ENCODE results near the gene CNTF. TPM values are rescaled to one million over a fixed set of nuclear protein-coding genes. Genes with fewer than 3 reads are reported as not detected.

CNTF gene
- total and polyA plus RNA-seq, 8 donors, result 0.28 to 0.63 (median 0.46) TPM

- WGBS, 2 donors, result 21 to 54% methylated on average over 2 of the region's 2 CpGs
- Histone ChIP-seq H3K4me1 (peaks cover 0 to 6% (median 0%) of the 10 kb centered on the region in 3 donors), H3K4me3 (no peak overlapping the region), H3K27me3 (no peaks in the 10 kb centered on the region), H3K9me3 (no peaks in the 10 kb centered on the region), H3K36me3 (no peaks in the 10 kb centered on the region), H3K27ac (no peak overlapping the region)
- DNase-seq (peak in 1 of 6 donors; percentile 18), ATAC-seq (peak; percentile 52 to 86 (median 74)), FAIRE-seq (no peak)
- intact Hi-C loops (cut with DNase I), result no loop called here
- no peak for TF ChIP-seq CTCF (IDR thresholded peaks at IDR 0.05)
Observed at GRCh38 chr11:58659404-58659803, 36.9 kb downstream of the CNTF start.

DNA sequence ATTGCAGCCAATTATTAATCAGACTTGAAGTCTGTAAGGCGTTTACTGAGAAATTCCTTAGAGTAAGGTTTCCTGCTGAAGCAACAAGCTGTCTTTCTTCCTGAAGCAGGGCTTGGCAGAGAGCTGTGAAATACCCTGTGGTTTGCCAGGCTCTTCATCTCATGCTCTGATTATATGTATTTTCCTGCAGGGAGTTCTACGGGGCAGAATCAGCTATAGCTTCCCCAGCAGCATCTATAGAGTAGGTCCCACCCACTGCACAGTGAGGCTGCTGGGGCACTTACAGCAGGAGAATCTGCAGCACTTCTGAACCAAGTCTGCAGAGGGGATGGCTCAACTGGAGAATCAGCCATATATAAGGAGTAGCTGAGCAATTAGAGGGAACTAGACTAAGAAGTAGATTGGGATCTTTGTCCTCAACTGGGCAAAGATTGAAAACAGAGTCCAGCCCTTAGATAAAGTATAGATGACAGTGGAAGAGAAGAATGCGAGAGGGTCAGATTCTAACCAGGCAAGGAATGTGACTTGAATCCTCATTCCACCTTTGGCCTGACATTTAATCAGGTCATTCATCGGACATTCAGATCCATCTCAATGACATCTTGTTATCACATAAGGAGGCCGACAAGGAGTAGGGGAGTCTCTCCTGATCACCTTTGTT lies 37.6 kb downstream of the CNTF start:
- Histone ChIP-seq H3K4me1 (peaks cover 0 to 6% (median 0%) of the 10 kb centered on the region in 3 donors), H3K4me3 (no peak overlapping the region), H3K9me3 (no peaks in the 10 kb centered on the region), H3K36me3 (no peaks in the 10 kb centered on the region), H3K27ac (no peak overlapping the region), H3K27me3 (no peaks in the 10 kb centered on the region)
- FAIRE-seq, result no peak
- DNase-seq, result no peak
- 61 to 68% methylated on average over 5 of the region's 5 CpGs for WGBS, 2 donors
- ATAC-seq, result peak in 1 of 4 donors; percentile 19
- TF ChIP-seq CTCF (IDR thresholded peaks at IDR 0.05), result no peak
- intact Hi-C loops (cut with DNase I), result no loop called here

GRCh38 chr11:58671983-58672633 lies 49.6 kb downstream of the CNTF start:
- Histone ChIP-seq H3K4me3 (no peak overlapping the region), H3K27ac (peak overlapping the region in 2 of 4 donors; percentile 10 to 11), H3K27me3 (no peaks in the 10 kb centered on the region), H3K4me1 (peaks cover 0 to 14% (median 11%) of the 10 kb centered on the region in 3 donors), H3K9me3 (no peaks in the 10 kb centered on the region), H3K36me3 (no peaks in the 10 kb centered on the region)
- ATAC-seq, result peak in 3 of 4 donors; percentile 28 to 65 (median 38)
- intact Hi-C loops (cut with DNase I), result loop anchor here in 1 of 3 donors (10.0 kb wide), 1 partner anchor 97 kb away; the partner anchor contains the start of genes LPXN and ZFP91
- 31 to 37% methylated on average over 6 of the region's 6 CpGs for WGBS, 2 donors
- FAIRE-seq, result no peak
- no peak for TF ChIP-seq CTCF (IDR thresholded peaks at IDR 0.05)
- DNase-seq, result peak in 2 of 6 donors; percentile 34 to 46

- TF ChIP-seq CTCF (IDR thresholded peaks at IDR 0.05), result no peak
- Histone ChIP-seq H3K36me3 (no peaks in the 10 kb centered on the region), H3K4me1 (peaks cover 0 to 14% (median 11%) of the 10 kb centered on the region in 3 donors), H3K4me3 (peak overlapping the region in 2 of 4 donors; percentile 12 to 29), H3K9me3 (no peaks in the 10 kb centered on the region), H3K27ac (peak overlapping the region in 3 of 4 donors; percentile 9 to 63 (median 11)), H3K27me3 (no peaks in the 10 kb centered on the region)
- WGBS, 2 donors, result 39 to 46% methylated on average over 12 of the region's 12 CpGs
- ATAC-seq, result peak; percentile 87 to 93 (median 92)
- intact Hi-C loops (cut with DNase I), result loop anchor here in 1 of 3 donors (10.0 kb wide), 1 partner anchor 100 kb away; the partner anchor contains the start of genes LPXN and ZFP91
- FAIRE-seq, result no peak
- peak; percentile 62 to 78 (median 71) for DNase-seq
Observed at GRCh38 chr11:58674609-58675008, 52.1 kb downstream of the CNTF start.

Other genes with a start within 250 kb of the CNTF start
- not detected for gene OR5B3, start 215.8 kb upstream of the CNTF start, total RNA-seq
- gene OR5B3, start 215.8 kb upstream of the CNTF start, polyA plus RNA-seq, result not detected
- not detected for gene OR5B2, start 194.5 kb upstream of the CNTF start, total RNA-seq
- gene OR5B2, start 194.5 kb upstream of the CNTF start, polyA plus RNA-seq, result not detected
- not detected for gene OR5B12, start 180.4 kb upstream of the CNTF start, total RNA-seq
- gene OR5B12, start 180.4 kb upstream of the CNTF start, polyA plus RNA-seq, result not detected
- not detected for gene OR5B21, start 114.6 kb upstream of the CNTF start, total RNA-seq
- gene OR5B21, start 114.6 kb upstream of the CNTF start, polyA plus RNA-seq, result not detected
- gene LPXN, start 46.8 kb upstream of the CNTF start, total RNA-seq, result 10 to 100 TPM in 1 of 6 donors, 1 to 10 TPM in 5; 3.2 to 10.4 (median 5.5) TPM
- gene LPXN, start 46.8 kb upstream of the CNTF start, polyA plus RNA-seq, result 1 to 10 TPM; 4.6 to 5.1 TPM
- gene ZFP91, start 43.6 kb upstream of the CNTF start, total RNA-seq, result 10 to 100 TPM; 14.2 to 23.0 (median 21.0) TPM
- 10 to 100 TPM in 1 of 2 donors, 1 to 10 TPM in 1; 6.3 to 12.6 TPM for gene ZFP91, start 43.6 kb upstream of the CNTF start, polyA plus RNA-seq
- under 1 TPM in 2 of 6 donors, not detected in 4; 0.18 to 0.32 TPM for gene GLYAT, start 109.3 kb downstream of the CNTF start, total RNA-seq
- gene GLYAT, start 109.3 kb downstream of the CNTF start, polyA plus RNA-seq, result not detected
- not detected for gene GLYATL2, start 222.0 kb downstream of the CNTF start, total RNA-seq
- gene GLYATL2, start 222.0 kb downstream of the CNTF start, polyA plus RNA-seq, result not detected